GM10248 (cell line): ENCODE data around the gene OR10K2.

Experiments
- CTCF ChIA-PET: fragments of 300-600 bp; sonication (Branson Sonifier 250); formaldehyde crosslinking; extraction: SDS; loops from one replicate; lab custom pipeline; 2021; ENCODE audit warnings: antibody characterized with exemption; lab: Yijun Ruan, JAX
- POLR2A ChIA-PET: fragments of 350-650 bp; sonication (Branson Sonifier 250); formaldehyde crosslinking; extraction: SDS; loops from one replicate; lab custom pipeline; 2020; ENCODE audit warnings: antibody characterized with exemption; lab: Yijun Ruan, JAX
- DNase-seq: peaks from one replicate; pipeline ENCODE4 v3.0.0; 2012; ENCODE audit errors: extremely low spot score
- CTCF ChIP-seq: IDR thresholded peaks from 2 replicates; pipeline ENCODE4 v1.5.1; 2012; ENCODE audit warnings: mild to moderate bottlenecking, low read depth; ENCODE audit errors: extremely low read depth, missing control alignments, control extremely low read depth

OR10K2 gene

GRCh38 chr1:158407092-158407491 lies 18.9 kb downstream of the OR10K2 start:
- TF ChIP-seq CTCF: no peak
- DNase-seq: no peak
- ChIA-PET CTCF (interaction anchor here (1.6 kb wide), 1 partner anchor 18 kb away, joined by 3 read pairs; no protein-coding TSS in a partner anchor), POLR2A (no interaction called here)

- no peak for TF ChIP-seq CTCF
- CTCF ChIA-PET: no interaction called here
- no peak for DNase-seq
- POLR2A ChIA-PET: no interaction called here
These were observed 25.2 kb downstream of the OR10K2 start for GRCh38 chr1:158400871-158401270.

GRCh38 chr1:158398818-158399514 lies 27.1 kb downstream of the OR10K2 start, which contains the start of gene OR10T2:
TSS of gene OR10T2 (minus strand) at chr1:158399466. CDS start at chr1:158399466, 0 bp downstream.
- DNase-seq: no peak
- CTCF ChIA-PET: no interaction called here
- no peak for TF ChIP-seq CTCF
- POLR2A ChIA-PET: no interaction called here

- ChIA-PET CTCF (no interaction called here), POLR2A (no interaction called here)
- no peak for TF ChIP-seq CTCF
- DNase-seq: no peak
These were observed 29.4 kb downstream of the OR10K2 start for GRCh38 chr1:158396646-158397045.

- no peak for TF ChIP-seq CTCF
- CTCF ChIA-PET: no interaction called here
- DNase-seq: no peak
- POLR2A ChIA-PET: no interaction called here
These were observed 32.6 kb downstream of the OR10K2 start for GRCh38 chr1:158393476-158393875.

- no peak for DNase-seq
- POLR2A ChIA-PET: no interaction called here
- CTCF ChIA-PET: no interaction called here
- no peak for TF ChIP-seq CTCF
These were observed 34.9 kb downstream of the OR10K2 start for GRCh38 chr1:158391099-158391498.
